DMS153 treated with DMSO at 0.1 percent for 48 hours (cell line): ENCODE measurements around the gene GALNT1.

Source experiments
- DNase-seq: peaks from one replicate; lab custom pipeline; 2025; ENCODE audit not compliant: unreplicated experiment; lab: John Stamatoyannopoulos, UW

GALNT1 gene

GRCh38 chr18:35711227-35711626 lies 129.7 kb downstream of the GALNT1 start:
- DNase-seq: no peak

GRCh38 chr18:35713545-35713944 lies 132.0 kb downstream of the GALNT1 start:
- DNase-seq: no peak

GRCh38 chr18:35714539-35714938 lies 133.0 kb downstream of the GALNT1 start:
- no peak for DNase-seq

- DNase-seq: no peak
Measured at GRCh38 chr18:35715139-35715538, 133.6 kb downstream of the GALNT1 start.

GRCh38 chr18:35716169-35716831 lies 134.8 kb downstream of the GALNT1 start:
- DNase-seq: no peak

- DNase-seq: no peak
Measured at GRCh38 chr18:35717182-35717581, 135.6 kb downstream of the GALNT1 start.

- no peak for DNase-seq
Measured at GRCh38 chr18:35721431-35722081, 140.0 kb downstream of the GALNT1 start.

GRCh38 chr18:35728676-35729075 lies 147.1 kb downstream of the GALNT1 start:
- DNase-seq: no peak

- no peak for DNase-seq
Measured at GRCh38 chr18:35729991-35730668, 148.6 kb downstream of the GALNT1 start.

GRCh38 chr18:35730691-35731370 lies 149.3 kb downstream of the GALNT1 start:
- no peak for DNase-seq

- no peak for DNase-seq
Measured at GRCh38 chr18:35731701-35732100, 150.2 kb downstream of the GALNT1 start.

- DNase-seq: no peak
Measured at GRCh38 chr18:35732162-35732561, 150.6 kb downstream of the GALNT1 start.

- no peak for DNase-seq
Measured at GRCh38 chr18:35732636-35733035, 151.1 kb downstream of the GALNT1 start.

GRCh38 chr18:35733408-35733807 lies 151.9 kb downstream of the GALNT1 start:
- DNase-seq: no peak

GRCh38 chr18:35736696-35737095 lies 155.2 kb downstream of the GALNT1 start:
- DNase-seq: no peak

- DNase-seq: no peak
Measured at GRCh38 chr18:35739778-35740177, 158.2 kb downstream of the GALNT1 start.

GRCh38 chr18:35740656-35741055 lies 159.1 kb downstream of the GALNT1 start:
- no peak for DNase-seq

- DNase-seq: no peak
Measured at GRCh38 chr18:35743916-35744315, 162.4 kb downstream of the GALNT1 start.

GRCh38 chr18:35745814-35746213 lies 164.3 kb downstream of the GALNT1 start:
- DNase-seq: no peak

- DNase-seq: no peak
Measured at GRCh38 chr18:35746826-35747339, 165.3 kb downstream of the GALNT1 start.

GRCh38 chr18:35747894-35748472 lies 166.4 kb downstream of the GALNT1 start:
- no peak for DNase-seq
